SH-SY5Y (cell line): ENCODE measurements around the gene KRTAP29-1.

Source experiments
- GATA2 ChIP-seq: IDR thresholded peaks from 2 replicates; pipeline ENCODE4 v1.6.1; 2011; ENCODE audit warnings: mild to moderate bottlenecking, low read depth, low read length
- GATA3 ChIP-seq: IDR thresholded peaks from 2 replicates; pipeline ENCODE4 v1.6.1; 2011; ENCODE audit warnings: low read depth, mild to moderate bottlenecking, low read length, moderate library complexity

DNA sequence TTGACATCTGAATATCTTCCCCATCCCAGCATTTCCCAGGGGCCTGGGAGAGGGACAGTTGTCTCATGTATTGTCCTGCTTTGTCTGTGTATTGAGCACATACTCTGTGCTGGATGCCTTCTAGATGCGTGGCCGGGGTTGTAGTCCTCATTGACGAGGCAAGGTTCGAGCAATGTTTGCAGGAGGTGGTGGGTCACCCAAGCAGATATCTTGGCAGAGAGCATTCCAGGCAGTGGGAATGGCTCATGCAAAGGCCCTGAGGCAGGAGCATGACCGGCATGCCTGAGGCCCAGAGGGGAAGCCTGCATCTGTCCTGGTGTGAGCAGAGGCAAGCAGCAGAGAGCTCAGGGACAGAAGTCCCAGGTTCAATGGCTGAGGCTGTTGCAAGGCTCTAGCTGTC, 30.4 kb upstream of the KRTAP29-1 start:
- TF ChIP-seq GATA2 (no peak), GATA3 (no peak)
